Stimulated activated CD4-positive, alpha-beta T cell treated with anti-CD3 and anti-CD28 coated beads, Interleukin-1b, Interleukin-23, amount 100 ng/mL, for 4 hours (primary cell): Measurements from ENCODE around the gene ESR2.
"Not testable (repeated sequence)": the region's sequence is repeated elsewhere in the genome, so short reads cannot be mapped to it uniquely, and the experiment has no call there.

Experiments used
- DNase-seq, 2 donors: peaks; one replicate each; pipeline ENCODE4 v3.0.0-alpha.2; 2020; ENCODE audit warnings: low read depth in 2 of 2

The ESR2 gene

GRCh38 chr14:64040044-64040443, 254.1 kb downstream of the ESR2 start:
- no peak for DNase-seq

GRCh38 chr14:64038841-64039542, 255.2 kb downstream of the ESR2 start:
- DNase-seq = no peak

- DNase-seq = not testable (repeated sequence)
Observed at GRCh38 chr14:64037869-64038745, 256.1 kb downstream of the ESR2 start.

- no peak for DNase-seq
Observed at GRCh38 chr14:64035143-64035542, 259.0 kb downstream of the ESR2 start.
